22Rv1 (cell line): ENCODE results near the gene PDGFRB.

Experiments
- ZFX ChIP-seq: fragments of 450-650 bp; IDR thresholded peaks from 2 replicates; pipeline ENCODE4 v1.6.1; 2017; ENCODE audit warnings: antibody characterized with exemption, borderline replicate concordance
- TF ChIP-seq, protein P1 (sequence below): fragments of 450-650 bp; IDR thresholded peaks from 2 replicates; pipeline ENCODE4 v1.5.1; 2017; ENCODE audit warnings: mild to moderate bottlenecking

DNA sequence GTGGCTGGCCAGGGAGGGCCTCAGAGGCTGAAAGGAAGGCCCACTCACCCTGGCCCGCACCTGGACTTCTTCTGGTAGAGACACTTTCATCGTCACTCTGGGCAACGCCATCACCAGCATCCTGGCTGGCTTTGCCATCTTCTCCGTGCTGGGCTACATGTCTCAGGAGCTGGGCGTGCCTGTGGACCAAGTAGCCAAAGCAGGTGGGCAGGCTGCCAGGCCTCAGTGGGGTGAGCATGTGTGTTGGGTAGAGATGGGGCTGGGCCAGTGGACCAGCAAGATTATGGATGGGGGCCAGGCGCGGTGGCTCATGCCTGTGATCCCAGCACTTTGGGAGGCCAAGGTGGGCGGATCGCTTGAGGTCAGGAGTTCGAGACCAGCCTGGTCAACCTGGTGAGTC, 46.9 kb upstream of the PDGFRB start:
- TF ChIP-seq, protein P1, sequence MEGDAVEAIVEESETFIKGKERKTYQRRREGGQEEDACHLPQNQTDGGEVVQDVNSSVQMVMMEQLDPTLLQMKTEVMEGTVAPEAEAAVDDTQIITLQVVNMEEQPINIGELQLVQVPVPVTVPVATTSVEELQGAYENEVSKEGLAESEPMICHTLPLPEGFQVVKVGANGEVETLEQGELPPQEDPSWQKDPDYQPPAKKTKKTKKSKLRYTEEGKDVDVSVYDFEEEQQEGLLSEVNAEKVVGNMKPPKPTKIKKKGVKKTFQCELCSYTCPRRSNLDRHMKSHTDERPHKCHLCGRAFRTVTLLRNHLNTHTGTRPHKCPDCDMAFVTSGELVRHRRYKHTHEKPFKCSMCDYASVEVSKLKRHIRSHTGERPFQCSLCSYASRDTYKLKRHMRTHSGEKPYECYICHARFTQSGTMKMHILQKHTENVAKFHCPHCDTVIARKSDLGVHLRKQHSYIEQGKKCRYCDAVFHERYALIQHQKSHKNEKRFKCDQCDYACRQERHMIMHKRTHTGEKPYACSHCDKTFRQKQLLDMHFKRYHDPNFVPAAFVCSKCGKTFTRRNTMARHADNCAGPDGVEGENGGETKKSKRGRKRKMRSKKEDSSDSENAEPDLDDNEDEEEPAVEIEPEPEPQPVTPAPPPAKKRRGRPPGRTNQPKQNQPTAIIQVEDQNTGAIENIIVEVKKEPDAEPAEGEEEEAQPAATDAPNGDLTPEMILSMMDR: no peak
- no peak for TF ChIP-seq ZFX
